K562 (cell line): ENCODE data around the gene MAK. TPM values are rescaled to one million over a fixed set of nuclear protein-coding genes. Genes with fewer than 3 reads are reported as not detected.

ENCODE experiments used
- BMI1 ChIP-seq: fragments of 150-350 bp; IDR thresholded peaks from 2 replicates; pipeline ENCODE4 v1.6.1; 2014; ENCODE audit warnings: low read length
- CLOCK ChIP-seq: fragments of 250-450 bp; sonication (Bioruptor Pico); IDR thresholded peaks from 2 replicates; pipeline ENCODE4 v1.4.0; 2020; ENCODE audit warnings: mild to moderate bottlenecking, moderate library complexity, borderline replicate concordance
- CREM ChIP-seq: IDR thresholded peaks from 2 replicates; pipeline ENCODE4 v1.6.1; 2014; ENCODE audit warnings: antibody characterized with exemption, low read depth
- DACH1 ChIP-seq: fragments of 450-650 bp; IDR thresholded peaks from 2 replicates; pipeline ENCODE4 v1.6.1; 2018; ENCODE audit not compliant: partially characterized antibody
- E2F8 ChIP-seq: fragments of 450-650 bp; IDR thresholded peaks from 2 replicates; pipeline ENCODE4 v1.7.1; 2018; ENCODE audit warnings: mild to moderate bottlenecking, low read depth; ENCODE audit not compliant: partially characterized antibody
- GABPB1 ChIP-seq: sonication (generic); formaldehyde crosslinking; IDR thresholded peaks from 2 replicates; pipeline ENCODE4 v1.8.0; 2022; ENCODE audit warnings: mild to moderate bottlenecking, missing genetic modification reagents
- GTF2E2 ChIP-seq: fragments of 200-800 bp; sonication (Bioruptor generic); IDR thresholded peaks from 2 replicates; pipeline ENCODE4 v1.6.1; 2016; ENCODE audit warnings: missing genetic modification characterization, missing compliant biosample characterization
- ID3 ChIP-seq, 2 experiments: fragments of 250-450 bp in 1 of 2; fragments of 450-650 bp in 1 of 2; sonication (Bioruptor Pico) in 1 of 2; IDR thresholded peaks; 2 replicates each; pipeline versions ENCODE4 v1.6.1 to v1.8.0; 2016 to 2021; ENCODE audit warnings: mild to moderate bottlenecking in 2 of 2, moderate library complexity in 2 of 2, missing compliant biosample characterization in 1 of 2, missing genetic modification characterization in 1 of 2
- ILF3 ChIP-seq: fragments of 450-650 bp; IDR thresholded peaks from 2 replicates; pipeline ENCODE4 v1.6.1; 2018; ENCODE audit warnings: antibody characterized with exemption, mild to moderate bottlenecking, moderate library complexity, borderline replicate concordance
- MBD2 ChIP-seq: sonication (generic); IDR thresholded peaks from 2 replicates; pipeline ENCODE4 v1.6.1; 2016; ENCODE audit warnings: low read depth, borderline replicate concordance
- NR4A1 ChIP-seq, 2 experiments: fragments of 250-450 bp in 1 of 2; fragments of 450-650 bp in 1 of 2; sonication (Bioruptor Pico) in 1 of 2; IDR thresholded peaks; 2 replicates each; pipeline versions ENCODE4 v1.4.0 to v1.6.1; 2016 to 2020; ENCODE audit warnings: mild to moderate bottlenecking in 2 of 2, missing compliant biosample characterization in 1 of 2, missing genetic modification characterization in 1 of 2, moderate library complexity in 1 of 2
- OTX1 ChIP-seq: fragments of 450-650 bp; formaldehyde crosslinking; IDR thresholded peaks from 2 replicates; pipeline ENCODE4 v1.4.0; 2022; ENCODE audit warnings: mild to moderate bottlenecking
- POU5F1 ChIP-seq: fragments of 150-350 bp; IDR thresholded peaks from 2 replicates; pipeline ENCODE4 v1.6.1; 2014; ENCODE audit warnings: borderline replicate concordance, low read length, low read depth, mild to moderate bottlenecking; ENCODE audit not compliant: partially characterized antibody
- SNIP1 ChIP-seq: fragments of 450-650 bp; IDR thresholded peaks from 2 replicates; pipeline ENCODE4 v1.7.1; 2017; ENCODE audit warnings: low read depth, mild to moderate bottlenecking
- STAT6 ChIP-seq: sonication (generic); formaldehyde crosslinking; IDR thresholded peaks from 2 replicates; pipeline ENCODE4 v1.8.1; 2023; ENCODE audit warnings: mild to moderate bottlenecking, missing genetic modification reagents
- ZNF175 ChIP-seq: fragments of 200-800 bp; sonication (Bioruptor generic); IDR thresholded peaks from 2 replicates; pipeline ENCODE4 v1.6.1; 2016; ENCODE audit warnings: low read depth, mild to moderate bottlenecking, missing genetic modification characterization, missing compliant biosample characterization
- polyA plus RNA-seq, 8 experiments: library from polyadenylated mRNA; depleted of rRNA in 4 of 8; stranded (reverse) in 5 of 8; unstranded in 3 of 8; fragments of >200 nt; fragmentation: Nextera tagmentation in 2 of 8; fragmentation: Illumina TruSeq in 1 of 8; extraction: Ambion mirVana in 2 of 8; extraction: Trizol in 1 of 8; gene quantifications; 2 replicates each; pipeline versions ENCODE4 v1.2.1 to v1.2.3, GENCODE V29; 2011 to 2014; ENCODE audit warnings: inconsistent platforms in 1 of 8, missing spikeins in 1 of 8
- total RNA-seq, 7 experiments: library from RNA; depleted of rRNA in 6 of 7; stranded (reverse); fragments of >200 nt in 6 of 7; fragmentation: Illumina TruSeq in 2 of 7; extraction: Trizol in 2 of 7; gene quantifications; 2 replicates each; pipeline versions ENCODE4 v1.2.1 to v1.2.3, GENCODE V29; 2011 to 2021; ENCODE audit warnings: low replicate concordance in 1 of 7

The MAK gene
- total and polyA plus RNA-seq, 9 of the 15 experiments (the other 6 are each of a cell fraction or from before 2014, with no cell fraction given), result 0.25 to 1.1 (median 0.53) TPM

- no peak for TF ChIP-seq ID3 (CRISPR knock-in tag; IDR thresholded peaks at IDR 0.05)
- peak; percentile 34; the same call in 1 of the 2 replicates for TF ChIP-seq ID3 (tag; IDR thresholded peaks at IDR 0.05)
- no peak for TF ChIP-seq POU5F1
- TF ChIP-seq GTF2E2 (tag), result peak; percentile 59; the same call in 1 of the 2 replicates
- TF ChIP-seq DACH1, result no peak
- no peak for TF ChIP-seq ILF3
- TF ChIP-seq OTX1, result 0 out of 2 replicates have a peak, but pooled peaks have one; percentile 16
- TF ChIP-seq CLOCK (CRISPR knock-in tag), result no peak
- TF ChIP-seq MBD2, result 0 out of 2 replicates have a peak, but pooled peaks have one; percentile 64
- peak; percentile 61; the same call in 1 of the 2 replicates for TF ChIP-seq CREM
- TF ChIP-seq BMI1, result no peak
- no peak for TF ChIP-seq SNIP1
- peak; percentile 90 for TF ChIP-seq GABPB1 (CRISPR knock-in tag)
- no peak; the same call in 1 of the 2 replicates for TF ChIP-seq NR4A1 (CRISPR knock-in tag; IDR thresholded peaks at IDR 0.05)
- TF ChIP-seq NR4A1 (tag; IDR thresholded peaks at IDR 0.05), result no peak
- TF ChIP-seq ZNF175 (CRISPR knock-in tag), result no peak
- peak; percentile 45 for TF ChIP-seq STAT6 (CRISPR knock-in tag)
- no peak for TF ChIP-seq E2F8
Measured at GRCh38 chr6:10722820-10723566, 115.3 kb downstream of the MAK start, which contains the start of gene TMEM14C (continued).
